H9 (cell line): ENCODE results near the gene MN1. TPM values are rescaled to one million over a fixed set of nuclear protein-coding genes. Genes with fewer than 3 reads are reported as not detected.
A peak's percentile ranks its signal among the peaks of the same experiment; 100 is the strongest.

Experiments
- DNase-seq: peaks from one replicate; pipeline ENCODE4 v3.0.0-alpha.2; 2017
- H2AFZ ChIP-seq: one replicate; pipeline ENCODE4 v1.6.1; 2013; ENCODE audit warnings: mild to moderate bottlenecking, low read length, control low read depth, moderate library complexity
- H2AK5ac ChIP-seq: 2 replicates; pipeline ENCODE4 v1.6.1; 2013; ENCODE audit warnings: low read length, control low read depth, mixed read lengths; ENCODE audit not compliant: insufficient read length
- H2BK120ac ChIP-seq: one replicate; pipeline ENCODE4 v1.6.1; 2013; ENCODE audit warnings: low read depth, mild to moderate bottlenecking, low read length, control low read depth, inconsistent platforms; ENCODE audit not compliant: poor library complexity, severe bottlenecking
- H2BK12ac ChIP-seq: 2 replicates; pipeline ENCODE4 v1.6.1; 2013; ENCODE audit warnings: low read length, control low read depth, mixed read lengths, low read depth; ENCODE audit not compliant: insufficient read length
- H2BK15ac ChIP-seq: 2 replicates; pipeline ENCODE4 v1.6.1; 2013; ENCODE audit warnings: low read depth, low read length, control low read depth
- H2BK20ac ChIP-seq: one replicate; pipeline ENCODE4 v1.6.1; 2013; ENCODE audit warnings: low read depth, mild to moderate bottlenecking, low read length, control low read depth, inconsistent platforms; ENCODE audit not compliant: poor library complexity, severe bottlenecking
- H2BK5ac ChIP-seq: 2 replicates; pipeline ENCODE4 v1.6.1; 2013; ENCODE audit warnings: low read length, control low read depth, mixed read lengths; ENCODE audit not compliant: insufficient read length
- H3K14ac ChIP-seq: 2 replicates; pipeline ENCODE4 v1.6.1; 2013; ENCODE audit warnings: low read length, control low read depth; ENCODE audit not compliant: insufficient read depth
- H3K18ac ChIP-seq: 2 replicates; pipeline ENCODE4 v1.6.1; 2013; ENCODE audit warnings: low read depth, mild to moderate bottlenecking, mixed read lengths, low read length, control low read depth; ENCODE audit not compliant: insufficient read length
- H3K23ac ChIP-seq: 2 replicates; pipeline ENCODE4 v1.6.1; 2013; ENCODE audit warnings: low read length, control low read depth, mixed read lengths, low read depth; ENCODE audit not compliant: insufficient read length
- H3K23me2 ChIP-seq: 2 replicates; pipeline ENCODE4 v1.6.1; 2013; ENCODE audit warnings: low read depth, mild to moderate bottlenecking, mixed read lengths, low read length, control low read depth; ENCODE audit not compliant: insufficient read length, poor library complexity, severe bottlenecking
- H3K27ac ChIP-seq: 2 replicates; pipeline ENCODE4 v1.5.1; 2013; ENCODE audit warnings: low read length, control low read depth, mixed read lengths, low read depth; ENCODE audit not compliant: insufficient read length
- H3K27me3 ChIP-seq: 2 replicates; pipeline ENCODE4 v1.6.1; 2013; ENCODE audit warnings: low read length, control low read depth, inconsistent platforms; ENCODE audit not compliant: insufficient read depth
- H3K4ac ChIP-seq: 2 replicates; pipeline ENCODE4 v1.6.1; 2013; ENCODE audit warnings: low read depth, mild to moderate bottlenecking, control low read depth, inconsistent platforms, low read length, moderate library complexity
- H3K4me1 ChIP-seq: 2 replicates; pipeline ENCODE4 v1.6.1; 2013; ENCODE audit warnings: low read length, control low read depth, inconsistent platforms; ENCODE audit not compliant: insufficient read depth
- H3K4me2 ChIP-seq: 2 replicates; pipeline ENCODE4 v1.6.1; 2013; ENCODE audit warnings: low read length, control low read depth, mixed read lengths; ENCODE audit not compliant: insufficient read length, insufficient read depth
- H3K56ac ChIP-seq: 2 replicates; pipeline ENCODE4 v1.6.1; 2013; ENCODE audit warnings: low read depth, mild to moderate bottlenecking, mixed read lengths, low read length, control low read depth; ENCODE audit not compliant: insufficient read length
- H3K79me1 ChIP-seq: 2 replicates; pipeline ENCODE4 v1.6.1; 2013; ENCODE audit warnings: low read depth, mild to moderate bottlenecking, moderate library complexity, low read length, control low read depth, inconsistent platforms; ENCODE audit not compliant: insufficient read depth, poor library complexity, severe bottlenecking
- H3K79me2 ChIP-seq: 2 replicates; pipeline ENCODE4 v1.6.1; 2013; ENCODE audit warnings: low read length, control low read depth, inconsistent platforms; ENCODE audit not compliant: insufficient read depth
- H3K9ac ChIP-seq: 2 replicates; pipeline ENCODE4 v1.6.1; 2013; ENCODE audit warnings: low read length, control low read depth, mixed read lengths; ENCODE audit not compliant: insufficient read length; ENCODE audit errors: extremely low read depth
- H3K9me3 ChIP-seq: one replicate; pipeline ENCODE4 v1.6.1; 2013; ENCODE audit warnings: low read depth, low read length, inconsistent platforms; ENCODE audit not compliant: control insufficient read depth
- H3T11ph ChIP-seq: one replicate; pipeline ENCODE4 v1.6.1; 2013; ENCODE audit warnings: mild to moderate bottlenecking, low read length, control low read depth, inconsistent platforms
- H4K20me1 ChIP-seq: one replicate; pipeline ENCODE4 v1.6.1; 2013; ENCODE audit not compliant: control insufficient read depth, insufficient read length, insufficient read depth
- H4K5ac ChIP-seq: 2 replicates; pipeline ENCODE4 v1.6.1; 2013; ENCODE audit warnings: low read depth, mild to moderate bottlenecking, mixed read lengths, low read length, control low read depth; ENCODE audit not compliant: insufficient read length
- H4K8ac ChIP-seq: replicated peaks from 2 replicates; pipeline ENCODE4 v1.6.1; 2013; ENCODE audit warnings: low read length, control low read depth, mixed read lengths, low read depth; ENCODE audit not compliant: insufficient read length
- H4K91ac ChIP-seq: 2 replicates; pipeline ENCODE4 v1.6.1; 2013; ENCODE audit warnings: low read depth, mild to moderate bottlenecking, moderate library complexity, mixed read lengths, low read length, control low read depth; ENCODE audit not compliant: insufficient read length
- H3K27ac Mint-ChIP-seq, 3 experiments: 2 replicates in 2 of 3; 3 replicates in 1 of 3; pipeline ENCODE4 v1.8.0; 2020 to 2021; ENCODE audit warnings: mixed read lengths in 3 of 3, mild to moderate bottlenecking in 1 of 3, moderate library complexity in 1 of 3
- H3K27me3 Mint-ChIP-seq: 2 replicates; pipeline ENCODE4 v1.8.0; 2021; ENCODE audit warnings: low read depth, mild to moderate bottlenecking, moderate library complexity, mixed read lengths
- H3K36me3 Mint-ChIP-seq, 3 experiments: 2 replicates in 2 of 3; 3 replicates in 1 of 3; pipeline ENCODE4 v1.8.0; 2020 to 2021; ENCODE audit warnings: low read depth in 3 of 3, mixed read lengths in 3 of 3; ENCODE audit not compliant: insufficient read depth in 1 of 3
- H3K4me1 Mint-ChIP-seq, 2 experiments: 2 replicates each; pipeline ENCODE4 v1.8.0; 2020; ENCODE audit warnings: mixed read lengths in 2 of 2
- H3K4me3 Mint-ChIP-seq, 2 experiments: 2 replicates in 1 of 2; 3 replicates in 1 of 2; pipeline ENCODE4 v1.8.0; 2020 to 2021; ENCODE audit warnings: mild to moderate bottlenecking in 2 of 2, mixed read lengths in 2 of 2, moderate library complexity in 1 of 2
- H3K9me3 Mint-ChIP-seq, 2 experiments: 2 replicates in 1 of 2; 3 replicates in 1 of 2; pipeline ENCODE4 v1.8.0; 2020; ENCODE audit warnings: mild to moderate bottlenecking in 2 of 2, mixed read lengths in 2 of 2, moderate library complexity in 1 of 2
- WGBS: extraction: QIAGEN DNeasy Blood & Tissue Kit; methylation state at CpG from one replicate; pipeline ENCODE4 v1.1.7; 2013; ENCODE audit warnings: missing lambda C conversion rate, low lambda C conversion rate, mixed read lengths; ENCODE audit not compliant: insufficient read length; ENCODE audit errors: extremely low coverage; 5-methylcytosine and 5-hydroxymethylcytosine counted together
- total RNA-seq: library from RNA; stranded (reverse); gene quantifications from 2 replicates; pipeline ENCODE4 v1.2.1, GENCODE V29; 2021
- TF ChIP-seq, protein P1 (sequence below): fragments of 200-600 bp; sonication (generic); conservative IDR thresholded peaks from 3 replicates; pipeline ENCODE4 v1.8.0; 2021; ENCODE audit warnings: antibody characterized with exemption, mild to moderate bottlenecking

Gene MN1
- total RNA-seq, 1 experiment from 2014 or later, result 2.8 TPM

DNA sequence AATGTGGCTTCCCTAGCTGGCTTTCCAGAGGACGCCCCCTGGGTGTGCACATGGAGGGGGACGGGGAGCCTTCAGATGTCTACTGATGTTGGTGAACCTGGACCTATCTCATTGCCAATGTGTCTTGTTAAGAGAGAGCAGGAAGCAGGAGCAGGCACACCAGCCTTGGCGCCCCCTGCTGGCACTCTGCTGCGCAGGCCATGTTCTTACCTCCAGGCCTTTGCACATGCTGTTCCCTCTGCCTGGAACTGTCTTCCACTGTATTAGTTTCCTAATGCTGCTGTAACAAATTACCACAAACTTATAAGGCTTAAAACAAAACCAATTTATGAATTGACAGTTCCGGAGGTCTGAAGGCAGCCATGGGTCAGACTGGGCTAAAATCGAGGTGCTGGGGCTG is 23.6 kb upstream of the MN1 start:
- Histone ChIP-seq H4K8ac (no peak overlapping the region), H2AK5ac (no peak overlapping the region), H3T11ph (no peak overlapping the region), H2BK15ac (no peak overlapping the region), H2BK20ac (no peak overlapping the region), H3K14ac (no peak overlapping the region), H4K5ac (no peak overlapping the region), H3K79me2 (no peaks in the 10 kb centered on the region), H3K9ac (no peak overlapping the region), H2AFZ (no peak overlapping the region), H2BK12ac (no peak overlapping the region), H3K9me3 (no peaks in the 10 kb centered on the region), H3K4me1 (no peaks in the 10 kb centered on the region), H3K23ac (no peak overlapping the region), H3K4me2 (no peak overlapping the region), H4K20me1 (no peaks in the 10 kb centered on the region), H4K91ac (no peak overlapping the region), H2BK120ac (no peak overlapping the region), H3K56ac (no peak overlapping the region), H2BK5ac (no peak overlapping the region), H3K79me1 (no peaks in the 10 kb centered on the region), H3K23me2 (no peaks in the 10 kb centered on the region), H3K18ac (no peak overlapping the region), H3K27me3 (no peaks in the 10 kb centered on the region), H3K4ac (no peak overlapping the region), H3K27ac (no peak overlapping the region)
- WGBS, result no CpG with 5 or more reads among the region's 6 CpGs
- Mint-ChIP-seq H3K4me1 (peaks cover 3 to 11% of the 10 kb centered on the region in 2 experiments), H3K9me3 (peaks cover 0 to 7% of the 10 kb centered on the region in 2 experiments; a peak in 1 of 5 replicates), H3K4me3 (no peak overlapping the region), H3K27ac (no peak overlapping the region), H3K36me3 (no peaks in the 10 kb centered on the region), H3K27me3 (no peaks in the 10 kb centered on the region; the same call in none of the 2 replicates)
- no peak for DNase-seq
- TF ChIP-seq, protein P1, sequence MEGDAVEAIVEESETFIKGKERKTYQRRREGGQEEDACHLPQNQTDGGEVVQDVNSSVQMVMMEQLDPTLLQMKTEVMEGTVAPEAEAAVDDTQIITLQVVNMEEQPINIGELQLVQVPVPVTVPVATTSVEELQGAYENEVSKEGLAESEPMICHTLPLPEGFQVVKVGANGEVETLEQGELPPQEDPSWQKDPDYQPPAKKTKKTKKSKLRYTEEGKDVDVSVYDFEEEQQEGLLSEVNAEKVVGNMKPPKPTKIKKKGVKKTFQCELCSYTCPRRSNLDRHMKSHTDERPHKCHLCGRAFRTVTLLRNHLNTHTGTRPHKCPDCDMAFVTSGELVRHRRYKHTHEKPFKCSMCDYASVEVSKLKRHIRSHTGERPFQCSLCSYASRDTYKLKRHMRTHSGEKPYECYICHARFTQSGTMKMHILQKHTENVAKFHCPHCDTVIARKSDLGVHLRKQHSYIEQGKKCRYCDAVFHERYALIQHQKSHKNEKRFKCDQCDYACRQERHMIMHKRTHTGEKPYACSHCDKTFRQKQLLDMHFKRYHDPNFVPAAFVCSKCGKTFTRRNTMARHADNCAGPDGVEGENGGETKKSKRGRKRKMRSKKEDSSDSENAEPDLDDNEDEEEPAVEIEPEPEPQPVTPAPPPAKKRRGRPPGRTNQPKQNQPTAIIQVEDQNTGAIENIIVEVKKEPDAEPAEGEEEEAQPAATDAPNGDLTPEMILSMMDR, result peak; percentile 74
